GM23338 (cell line): ENCODE data around the gene MKRN1. TPM values are rescaled to one million over a fixed set of nuclear protein-coding genes. Genes with fewer than 3 reads are reported as not detected.
A peak's percentile ranks its signal among the peaks of the same experiment; 100 is the strongest.

ENCODE experiments used
- ATAC-seq: fragments of 200-7000 bp; cut with Tn5 transposase; 3 replicates; pipeline ENCODE4 v1.9.1; 2020
- DNase-seq: peaks from one replicate; pipeline ENCODE4 v3.0.0-alpha.2; 2015; ENCODE audit warnings: low spot score
- H2AFZ ChIP-seq: fragments of 200-600 bp; sonication (generic); 2 replicates; pipeline ENCODE4 v1.8.0; 2016; ENCODE audit warnings: antibody characterized with exemption, mild to moderate bottlenecking, moderate library complexity
- H3F3A ChIP-seq: fragments of 200-600 bp; sonication (generic); replicated peaks from 2 replicates; pipeline ENCODE4 v1.8.0; 2017; ENCODE audit warnings: antibody characterized with exemption, mixed run types, low read depth
- H3K27ac ChIP-seq: fragments of 200-600 bp; sonication (generic); 2 replicates; pipeline ENCODE4 v1.6.1; 2016; ENCODE audit warnings: low read depth
- H3K27me3 ChIP-seq: fragments of 200-600 bp; sonication (generic); 2 replicates; pipeline ENCODE4 v1.8.0; 2016; ENCODE audit warnings: mild to moderate bottlenecking, mixed run types, moderate library complexity; ENCODE audit not compliant: insufficient read depth
- H3K36me3 ChIP-seq: fragments of 200-600 bp; sonication (generic); 2 replicates; pipeline ENCODE4 v1.8.0; 2016; ENCODE audit warnings: mild to moderate bottlenecking; ENCODE audit not compliant: insufficient read depth
- H3K4me1 ChIP-seq: fragments of 200-600 bp; sonication (generic); 2 replicates; pipeline ENCODE4 v1.8.0; 2016; ENCODE audit warnings: mild to moderate bottlenecking, moderate library complexity; ENCODE audit not compliant: insufficient read depth
- H3K4me2 ChIP-seq: fragments of 200-600 bp; sonication (generic); 2 replicates; pipeline ENCODE4 v1.7.1; 2017; ENCODE audit warnings: mixed run types
- H3K4me3 ChIP-seq: fragments of 200-600 bp; sonication (generic); 2 replicates; pipeline ENCODE4 v1.6.1; 2016; ENCODE audit warnings: mixed run types
- H3K79me2 ChIP-seq: fragments of 200-600 bp; sonication (generic); replicated peaks from 2 replicates; pipeline ENCODE4 v1.8.0; 2017; ENCODE audit warnings: mild to moderate bottlenecking; ENCODE audit not compliant: insufficient read depth
- H3K9me2 ChIP-seq: fragments of 200-600 bp; sonication (generic); 2 replicates; pipeline ENCODE4 v1.8.0; 2017; ENCODE audit not compliant: insufficient read depth
- H4K20me1 ChIP-seq: fragments of 200-600 bp; sonication (generic); replicated peaks from 2 replicates; pipeline ENCODE4 v1.8.0; 2017; ENCODE audit warnings: mild to moderate bottlenecking; ENCODE audit not compliant: insufficient read depth
- H3K27ac Mint-ChIP-seq: 2 replicates; pipeline ENCODE4 v1.8.0; 2020; ENCODE audit warnings: inconsistent platforms, mild to moderate bottlenecking, moderate library complexity, mixed read lengths
- H3K27me3 Mint-ChIP-seq: 3 replicates; pipeline ENCODE4 v1.8.0; 2022; ENCODE audit warnings: low read depth, mild to moderate bottlenecking, moderate library complexity, mixed read lengths, inconsistent platforms; ENCODE audit not compliant: insufficient read depth, poor library complexity
- H3K36me3 Mint-ChIP-seq: 3 replicates; pipeline ENCODE4 v1.8.0; 2021; ENCODE audit warnings: low read depth, mild to moderate bottlenecking, inconsistent platforms, moderate library complexity, mixed read lengths
- H3K4me1 Mint-ChIP-seq: 3 replicates; pipeline ENCODE4 v1.8.0; 2020; ENCODE audit warnings: mild to moderate bottlenecking, inconsistent platforms, mixed read lengths
- H3K4me3 Mint-ChIP-seq: 3 replicates; pipeline ENCODE4 v1.8.0; 2021; ENCODE audit warnings: moderate library complexity, mild to moderate bottlenecking, inconsistent platforms, mixed read lengths
- H3K9me3 Mint-ChIP-seq: 3 replicates; pipeline ENCODE4 v1.8.0; 2020; ENCODE audit warnings: moderate library complexity, mild to moderate bottlenecking, inconsistent platforms, mixed read lengths
- JUNB ChIP-seq: IDR thresholded peaks from one replicate; pipeline ENCODE4 v1.6.1; 2016; ENCODE audit warnings: antibody characterized with exemption; ENCODE audit not compliant: unreplicated experiment
- NANOG ChIP-seq: IDR thresholded peaks from 2 replicates; pipeline ENCODE4 v1.6.1; 2016; ENCODE audit warnings: antibody characterized with exemption, borderline replicate concordance
- POLR2AphosphoS5 ChIP-seq: IDR thresholded peaks from 2 replicates; pipeline ENCODE4 v1.6.1; 2016; ENCODE audit warnings: antibody characterized with exemption, low read depth
- STAT1 ChIP-seq: IDR thresholded peaks from one replicate; pipeline ENCODE4 v1.6.1; 2016; ENCODE audit warnings: antibody characterized with exemption; ENCODE audit not compliant: unreplicated experiment
- ZNF114 ChIP-seq: fragments of 250-450 bp; sonication (Bioruptor Pico); IDR thresholded peaks from 2 replicates; pipeline ENCODE4 v1.5.0; 2020; ENCODE audit warnings: mild to moderate bottlenecking, moderate library complexity
- ZNF331 ChIP-seq: fragments of 250-450 bp; sonication (Bioruptor Pico); IDR thresholded peaks from 2 replicates; pipeline ENCODE4 v1.5.0; 2020; ENCODE audit warnings: low read depth, mild to moderate bottlenecking, moderate library complexity
- ZNF462 ChIP-seq: fragments of 250-450 bp; sonication (Bioruptor Pico); IDR thresholded peaks from 2 replicates; pipeline ENCODE4 v1.5.0; 2020; ENCODE audit warnings: mild to moderate bottlenecking, moderate library complexity
- polyA plus RNA-seq: library from polyadenylated mRNA; unstranded; fragments of >200 nt; fragmentation: Nextera tagmentation; extraction: Ambion mirVana; gene quantifications from 2 replicates; pipeline ENCODE4 v1.2.1, GENCODE V29; 2016
- total RNA-seq: library from RNA; depleted of rRNA; stranded (reverse); fragments of >200 nt; shearing (Covaris generic); gene quantifications from 2 replicates; pipeline ENCODE4 v1.2.3, GENCODE V29; 2014

MKRN1 gene
- total and polyA plus RNA-seq, 2 experiments from 2014 or later = 65.0 to 86.8 TPM

- TF ChIP-seq NANOG (no peak), ZNF114 (CRISPR knock-in tag) (no peak), ZNF331 (CRISPR knock-in tag) (no peak), JUNB (no peak)
Measured at GRCh38 chr7:140451716-140452115, 27.6 kb downstream of the MKRN1 start (continued).

GRCh38 chr7:140448781-140449480 lies 30.4 kb downstream of the MKRN1 start:
- Histone ChIP-seq H3K9me2 (no peaks in the 10 kb centered on the region), H3K4me2 (peak overlapping the region; percentile 10; the same call in 1 of the 2 replicates), H3K27ac (peak overlapping the region; percentile 83), H3F3A (peaks cover 15% of the 10 kb centered on the region; the same call in 1 of the 2 replicates), H3K36me3 (peaks cover 8% of the 10 kb centered on the region; the same call in 1 of the 2 replicates), H4K20me1 (no peaks in the 10 kb centered on the region; the same call in 1 of the 2 replicates), H3K79me2 (peaks cover 17% of the 10 kb centered on the region), H3K27me3 (no peaks in the 10 kb centered on the region), H3K4me3 (no peak overlapping the region), H2AFZ (no peak overlapping the region), H3K4me1 (peaks cover 44% of the 10 kb centered on the region)
- peak overlapping the region; percentile 28; the same call in 1 of the 3 replicates for H3K4me3 Mint-ChIP-seq
- peaks cover 60% of the 10 kb centered on the region for H3K4me1 Mint-ChIP-seq
- H3K27ac Mint-ChIP-seq = peak overlapping the region; percentile 90
- H3K9me3 Mint-ChIP-seq = no peaks in the 10 kb centered on the region; the same call in 2 of the 3 replicates
- ATAC-seq (peak; percentile 65), DNase-seq (peak; percentile 55)
- H3K27me3 Mint-ChIP-seq = peaks cover 5% of the 10 kb centered on the region
- TF ChIP-seq NANOG = no peak
- no peak for TF ChIP-seq ZNF462 (CRISPR knock-in tag)
- TF ChIP-seq POLR2AphosphoS5 = no peak; the same call in 1 of the 2 replicates
- TF ChIP-seq STAT1 = no peak
- TF ChIP-seq ZNF114 (CRISPR knock-in tag) = no peak
- peaks cover 35% of the 10 kb centered on the region for H3K36me3 Mint-ChIP-seq
